HG03342 (cell line): Measurements from ENCODE around the gene FRG1.
"Not testable (repeated sequence)": the region's sequence is repeated elsewhere in the genome, so short reads cannot be mapped to it uniquely, and the experiment has no call there.

Source experiments
- ATAC-seq: cut with Tn5 transposase; IDR thresholded peaks from one replicate; pipeline ENCODE4 v1.9.1; 2021; ENCODE audit warnings: mild to moderate bottlenecking, moderate library complexity; ENCODE audit not compliant: unreplicated experiment

Gene FRG1

GRCh38 chr4:189940178-189941004 is at the start of gene FRG1:
FRG1 (plus strand) TSS chr4:189940872; CDS start chr4:189941010, 138 bp downstream.
- peak; percentile 100 for ATAC-seq

DNA sequence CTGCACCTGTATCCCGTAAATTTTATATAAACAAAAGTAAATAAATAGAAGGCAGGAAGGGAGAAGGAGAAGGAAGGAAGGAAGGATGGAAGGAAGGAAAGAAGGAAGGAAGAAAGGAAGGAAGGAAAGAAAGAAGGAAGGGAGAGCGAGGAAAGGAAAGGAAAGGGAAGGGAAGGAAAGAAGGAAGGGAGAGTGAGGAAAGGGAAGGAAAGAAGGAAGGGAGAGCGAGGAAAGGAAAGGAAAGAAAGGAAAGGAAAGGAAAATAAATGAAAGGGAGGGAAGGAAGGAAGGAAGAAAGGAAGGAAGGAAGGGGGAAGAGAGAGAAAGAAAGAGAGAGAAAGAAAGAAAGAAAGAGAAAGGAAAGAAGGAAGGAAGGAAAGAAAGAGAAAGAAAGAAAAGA is 43.0 kb upstream of the FRG1 start:
- no peak for ATAC-seq

DNA sequence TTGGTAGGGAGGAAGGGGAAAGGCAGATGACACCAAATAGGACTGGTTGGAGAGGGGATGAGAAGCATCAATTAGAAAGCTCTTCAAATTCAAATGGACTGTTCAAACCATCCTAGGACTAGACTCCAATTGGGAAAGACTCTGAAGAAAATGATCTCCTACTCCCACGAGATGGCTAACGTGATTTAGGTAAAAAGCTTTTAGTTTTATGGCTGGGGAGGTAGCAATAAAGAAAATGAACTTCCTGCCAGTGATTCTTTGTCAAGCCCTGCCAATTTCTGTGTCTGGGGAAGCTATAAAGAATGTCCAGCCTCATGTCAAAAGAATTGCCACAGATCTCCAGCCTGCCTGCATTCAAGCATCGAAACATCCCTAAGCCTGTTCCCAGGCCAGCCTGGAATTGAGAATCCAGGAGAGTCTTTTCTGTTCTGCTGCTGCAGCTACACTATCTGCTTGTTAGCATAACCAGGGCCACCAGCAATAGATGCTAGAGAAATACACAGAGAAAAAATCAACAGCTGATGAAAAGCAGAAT is 41.1 kb upstream of the FRG1 start:
- not testable (repeated sequence) for ATAC-seq

DNA sequence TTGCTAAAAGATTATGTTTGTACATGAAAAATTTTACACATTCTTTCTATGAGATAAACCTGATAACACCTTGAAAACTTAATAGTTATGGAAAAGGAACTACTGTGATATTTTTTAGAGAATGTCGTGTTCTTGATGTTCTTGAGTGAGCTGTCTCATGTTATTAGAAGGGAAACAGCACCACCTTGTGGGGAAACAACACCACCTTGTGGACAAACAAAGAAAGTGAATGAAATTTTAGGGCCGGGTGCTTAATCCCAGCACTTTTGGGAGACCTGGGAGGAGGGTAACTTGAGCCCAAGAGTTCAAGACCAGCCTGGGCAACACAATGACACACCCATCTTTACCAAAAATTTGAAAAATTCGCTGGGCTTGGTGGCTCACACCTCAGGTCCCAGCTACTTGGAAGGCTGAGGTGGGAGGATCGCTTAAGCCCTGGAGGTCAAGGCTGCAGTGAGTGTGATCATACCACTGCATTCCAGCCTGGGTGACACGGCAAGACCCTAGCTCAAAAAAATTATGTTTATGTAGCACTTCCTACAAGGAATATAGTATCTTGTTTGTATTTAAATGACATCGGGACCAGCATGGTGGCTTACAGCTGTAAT is 36.1 kb upstream of the FRG1 start:
- peak; percentile 87 for ATAC-seq

DNA sequence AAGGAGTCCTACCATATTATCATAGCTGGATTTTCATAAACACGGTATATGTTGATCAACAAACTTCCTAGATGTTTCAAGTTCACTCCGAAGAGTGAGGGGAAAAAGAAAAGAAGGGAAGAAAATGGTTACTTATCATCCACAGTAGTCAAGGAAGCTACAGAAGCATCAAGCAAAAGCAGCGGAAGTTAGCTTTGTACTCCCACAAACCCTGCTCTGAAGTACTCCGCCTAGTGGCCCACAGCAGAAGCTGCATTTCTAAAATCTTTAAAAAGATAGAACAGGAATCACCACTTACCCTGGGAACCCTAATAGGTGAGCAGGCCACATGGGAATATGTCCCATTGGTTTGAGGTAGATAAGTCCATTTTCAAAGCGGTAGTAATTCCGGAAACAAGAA is 28.5 kb upstream of the FRG1 start:
- ATAC-seq, result no peak

GRCh38 chr4:189917161-189917891 is 23.3 kb upstream of the FRG1 start:
- no peak for ATAC-seq

GRCh38 chr4:189921058-189921457 is 19.6 kb upstream of the FRG1 start:
- no peak for ATAC-seq

DNA sequence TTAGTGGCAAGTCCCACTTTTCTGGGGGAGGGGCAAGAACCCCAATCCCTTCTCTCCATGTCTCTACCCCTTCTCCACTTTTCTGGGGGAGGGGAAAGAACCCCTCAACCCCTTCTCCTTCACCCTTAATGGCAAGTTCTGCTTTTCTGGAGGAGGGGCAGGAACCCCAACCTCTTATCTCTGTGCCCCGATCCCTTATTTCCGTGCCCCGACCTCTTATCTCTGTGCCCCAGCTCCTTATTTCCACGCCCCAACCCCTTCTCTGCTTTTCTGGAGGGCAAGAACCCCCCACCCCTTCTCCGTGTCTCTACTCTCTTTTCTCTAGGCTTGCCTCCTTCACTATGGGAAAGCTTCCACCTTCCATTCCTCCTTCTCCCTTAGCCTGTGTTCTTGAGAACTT is 13.9 kb upstream of the FRG1 start:
- not testable (repeated sequence) for ATAC-seq

DNA sequence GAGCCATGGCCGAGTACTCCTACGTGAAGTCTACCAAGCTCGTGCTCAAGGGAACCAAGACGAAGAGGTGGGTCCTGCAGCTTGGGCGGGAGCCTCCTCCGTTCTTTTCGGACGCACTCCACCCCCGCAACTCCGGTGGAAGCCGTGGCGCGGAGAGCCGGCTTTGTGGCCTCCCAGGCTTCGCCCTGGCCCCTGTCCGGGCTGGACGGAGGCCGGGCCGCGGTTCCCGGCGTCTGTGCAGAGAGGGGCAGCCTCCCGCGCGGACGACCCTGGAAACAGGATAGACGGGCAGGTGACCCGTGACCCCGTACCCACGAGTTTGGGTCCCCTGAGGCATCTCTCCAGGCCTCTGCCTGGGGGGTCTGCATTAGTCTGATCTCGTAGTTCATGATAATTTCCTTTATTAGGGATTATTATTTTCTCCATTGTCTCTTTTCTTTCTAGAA is 356 bp downstream of the FRG1 start:
- no peak for ATAC-seq

DNA sequence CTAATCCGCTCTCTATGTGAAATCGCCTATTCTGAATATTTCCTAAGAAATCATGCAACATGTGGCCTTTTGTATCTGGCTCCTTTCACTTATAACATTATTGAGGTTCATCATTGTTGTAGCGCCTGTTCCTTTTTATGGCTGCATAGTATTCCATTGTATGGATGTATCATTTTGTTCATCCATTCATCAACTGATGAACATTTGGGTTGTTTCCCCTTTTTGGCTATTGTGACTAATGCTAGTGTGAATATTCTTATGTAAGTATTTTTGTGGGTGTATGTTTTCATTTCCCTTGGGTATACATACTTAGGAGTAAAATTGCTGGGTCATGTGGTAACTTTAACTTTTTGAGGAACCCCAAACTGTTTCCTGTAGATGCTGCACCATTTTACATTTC is 1.7 kb downstream of the FRG1 start:
- ATAC-seq, result not testable (repeated sequence)

DNA sequence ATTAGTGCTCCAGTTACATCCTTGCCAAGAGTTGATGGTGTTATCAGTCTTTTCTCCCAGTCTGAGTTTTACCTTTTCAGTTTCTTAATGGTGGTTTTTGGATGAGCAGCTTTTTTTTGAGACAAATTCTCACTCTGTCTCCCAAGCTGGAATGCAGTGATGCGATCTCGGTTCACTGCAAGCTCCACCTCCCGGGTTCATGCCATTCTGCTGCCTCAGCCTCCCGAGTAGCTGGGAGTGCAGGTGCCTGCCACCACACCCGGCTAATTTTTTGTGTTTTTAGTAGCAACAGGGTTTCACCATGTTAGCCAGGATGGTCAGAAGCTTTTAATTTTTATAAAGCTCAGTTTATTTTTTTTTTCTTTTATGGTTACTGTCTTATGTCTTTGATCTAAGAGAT is 3.4 kb downstream of the FRG1 start:
- not testable (repeated sequence) for ATAC-seq

- ATAC-seq, result not testable (repeated sequence)
Measured at GRCh38 chr4:189946906-189947305, 6.2 kb downstream of the FRG1 start.

DNA sequence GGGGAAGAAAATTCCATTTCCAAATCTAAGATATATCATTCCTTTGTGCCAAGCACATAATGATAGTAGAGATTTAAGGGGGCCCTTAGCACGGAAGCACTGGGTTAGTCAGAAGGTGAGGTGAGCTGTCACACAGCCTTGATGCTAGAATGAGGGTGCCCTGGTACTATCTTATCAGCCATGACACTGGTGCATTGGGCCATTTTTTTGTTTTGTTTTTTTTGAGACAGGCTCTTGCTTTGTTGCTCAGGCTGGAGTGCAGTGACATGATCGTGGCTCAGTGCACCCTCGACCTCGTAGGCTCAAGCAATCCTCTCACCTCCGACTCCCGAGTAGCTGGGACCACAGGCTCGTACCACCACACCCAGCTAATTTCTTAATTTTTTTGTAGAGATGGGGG is 7.8 kb downstream of the FRG1 start:
- ATAC-seq, result not testable (repeated sequence)

GRCh38 chr4:189969291-189969690 is 28.6 kb downstream of the FRG1 start:
- not testable (repeated sequence) for ATAC-seq

DNA sequence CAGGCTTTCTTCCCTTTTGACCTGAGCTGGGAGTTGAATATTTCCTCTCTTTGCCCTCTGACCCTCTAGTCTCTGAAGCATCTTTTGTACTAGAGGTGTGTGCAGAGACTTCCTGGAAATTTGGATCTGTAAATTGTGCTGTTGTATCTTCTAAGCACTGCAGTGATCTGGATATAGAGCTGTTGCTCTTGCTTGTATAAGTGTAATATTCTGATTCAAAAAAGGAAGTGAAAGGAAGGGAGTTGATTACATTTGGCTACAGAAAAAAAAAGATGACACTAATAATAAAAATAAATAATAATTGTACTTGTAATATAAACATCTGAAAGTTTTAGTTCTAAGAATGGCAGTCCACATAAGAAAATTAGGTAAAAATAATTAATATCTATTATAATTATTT is 33.0 kb downstream of the FRG1 start:
- no peak for ATAC-seq

DNA sequence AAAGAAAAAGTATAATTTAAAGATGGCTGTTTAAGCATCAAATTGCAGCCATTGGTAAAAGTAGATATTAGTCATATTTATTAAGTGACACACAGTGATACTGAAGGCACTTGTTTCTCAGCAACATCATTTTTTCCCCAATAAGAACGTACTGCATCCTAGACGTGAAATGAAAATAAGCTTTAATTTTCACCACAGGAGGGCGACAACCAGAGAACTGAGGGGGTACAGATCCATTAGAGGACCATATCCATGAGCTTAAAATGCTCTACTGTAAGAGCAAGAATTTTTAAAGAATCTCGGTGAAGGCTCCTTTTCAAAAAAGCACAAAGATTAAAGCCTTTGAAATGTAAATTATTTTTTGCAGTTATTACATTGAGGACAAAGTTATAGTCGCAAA is 33.4 kb downstream of the FRG1 start:
- ATAC-seq, result no peak

DNA sequence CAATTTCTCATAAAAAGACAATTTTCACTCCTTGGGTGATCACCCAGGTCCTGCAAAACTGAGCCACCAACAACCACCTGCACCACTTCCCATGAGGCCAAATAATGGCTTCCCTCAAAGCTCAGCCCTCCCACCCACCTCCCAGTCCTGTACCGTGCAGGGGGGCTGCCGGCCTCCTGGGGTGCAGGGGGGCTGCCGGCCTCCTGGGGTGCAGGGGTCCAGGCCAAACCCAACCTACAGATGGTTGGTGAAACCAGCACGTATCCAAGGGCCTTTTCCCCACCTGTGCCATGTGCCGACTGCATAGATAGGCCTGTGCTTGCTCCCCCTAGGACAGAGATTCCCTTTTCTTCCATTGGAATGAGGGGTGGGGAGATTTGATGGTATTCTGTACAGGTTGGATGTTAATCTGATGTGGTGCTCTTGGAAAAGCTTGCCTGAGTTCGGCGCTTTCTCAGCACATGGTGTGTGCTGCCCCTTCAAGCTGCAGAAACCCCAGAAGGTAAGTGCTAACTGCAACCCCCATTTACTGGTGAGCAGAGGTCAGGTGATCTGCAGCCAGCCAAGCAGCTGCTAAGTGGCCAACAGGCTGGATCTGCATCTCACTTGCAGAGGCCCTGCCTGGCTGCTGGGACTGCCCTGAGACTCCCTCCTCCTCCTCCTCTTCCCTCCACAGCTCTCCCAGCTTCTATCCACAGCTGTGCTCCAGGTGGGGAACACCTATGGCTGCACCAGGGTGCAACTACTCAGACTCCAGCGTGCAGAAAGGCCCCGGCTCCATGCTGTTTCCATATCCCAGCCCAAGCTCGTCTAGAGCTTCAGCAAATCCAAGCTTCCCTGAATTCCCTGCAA is 38.8 kb downstream of the FRG1 start:
- no peak for ATAC-seq

DNA sequence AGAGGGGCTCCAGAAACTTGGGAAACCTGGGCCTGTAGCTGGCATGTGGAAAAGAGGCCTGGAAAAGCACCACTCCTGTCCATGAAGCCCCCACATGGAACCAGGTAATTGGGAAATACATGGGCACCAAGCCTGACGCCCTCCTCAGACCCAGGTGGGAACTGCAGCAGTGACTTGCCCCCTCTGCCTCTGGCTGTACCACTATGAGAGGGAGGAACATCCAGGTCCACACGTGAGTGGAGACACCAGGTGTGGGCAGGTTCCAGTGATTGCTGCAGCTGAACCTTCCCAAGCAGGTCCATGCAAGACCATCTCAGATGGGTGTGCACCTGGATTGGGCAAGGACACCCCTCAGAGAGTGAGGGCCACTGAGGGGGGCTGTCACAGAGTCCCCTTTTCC is 39.6 kb downstream of the FRG1 start:
- not testable (repeated sequence) for ATAC-seq

DNA sequence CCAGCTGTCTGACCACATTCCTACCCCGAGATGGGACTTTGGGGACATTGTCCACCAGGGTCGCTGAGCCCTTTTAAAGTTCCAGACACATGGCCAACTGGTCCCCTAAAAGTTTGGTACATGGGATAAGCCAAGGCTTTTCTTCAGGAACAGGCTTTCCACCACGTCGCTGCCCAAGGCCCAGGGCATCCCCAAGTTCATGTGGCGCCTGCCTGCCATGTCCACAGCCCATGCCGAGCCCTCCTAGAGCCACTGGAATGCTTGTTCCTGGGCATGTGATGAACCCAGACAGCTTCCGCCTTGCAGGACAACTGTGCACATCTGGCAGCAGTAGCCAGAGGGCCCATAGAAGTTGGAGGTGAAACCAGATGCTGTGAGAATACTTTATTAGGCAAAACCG is 41.3 kb downstream of the FRG1 start:
- ATAC-seq, result no peak

DNA sequence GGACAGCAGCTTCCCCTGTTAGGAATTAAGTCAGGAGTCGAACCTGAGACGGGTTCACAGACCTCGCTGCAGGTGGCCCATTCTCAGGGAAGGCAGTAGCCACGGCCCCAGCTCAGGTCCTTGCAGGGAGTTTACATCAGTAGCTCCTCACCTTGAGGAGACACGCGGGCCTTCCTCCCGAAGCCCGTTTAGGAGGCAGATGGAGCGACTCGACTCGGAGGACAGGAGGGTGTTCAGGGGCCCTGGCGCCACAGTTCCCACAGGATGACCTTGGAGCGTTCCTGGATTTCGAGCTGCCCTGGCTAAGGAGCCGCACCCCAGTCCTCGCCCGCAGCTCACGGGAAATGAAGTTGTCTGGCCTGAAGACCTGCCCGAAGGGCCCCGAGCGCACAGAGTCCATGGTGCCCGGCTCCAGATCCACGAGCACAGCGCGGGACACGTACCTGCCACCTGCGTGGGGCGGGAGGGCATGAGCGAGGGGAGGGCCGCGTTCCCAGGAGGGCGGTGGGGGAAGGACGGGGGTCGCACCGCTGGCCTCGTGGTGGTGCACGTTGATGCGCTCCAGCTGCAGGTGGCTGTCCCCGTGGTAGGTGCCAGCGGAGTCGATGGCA is 43.3 kb downstream of the FRG1 start:
- not testable (repeated sequence) for ATAC-seq
